HepG2 (cell line): ENCODE measurements around the gene CSNK1D. TPM values are rescaled to one million over a fixed set of nuclear protein-coding genes. Genes with fewer than 3 reads are reported as not detected.

Experiments used
- CBFB ChIP-seq: sonication (generic); formaldehyde crosslinking; IDR thresholded peaks from 2 replicates; pipeline ENCODE4 v1.4.0; 2020; ENCODE audit warnings: missing genetic modification reagents
- CHCHD3 ChIP-seq: sonication (generic); formaldehyde crosslinking; IDR thresholded peaks from 2 replicates; pipeline ENCODE4 v1.8.0; 2022; ENCODE audit warnings: mild to moderate bottlenecking, missing genetic modification reagents, moderate library complexity
- EHMT2 ChIP-seq: fragments of 200-600 bp; sonication (generic); IDR thresholded peaks from 2 replicates; pipeline ENCODE4 v1.7.0; 2017; ENCODE audit warnings: antibody characterized with exemption, low read depth, low read length, borderline replicate concordance
- MZF1 ChIP-seq: sonication (generic); formaldehyde crosslinking; IDR thresholded peaks from 2 replicates; pipeline ENCODE4 v1.8.1; 2023; ENCODE audit warnings: mild to moderate bottlenecking, missing genetic modification reagents, borderline replicate concordance
- RXRB ChIP-seq: IDR thresholded peaks from 2 replicates; pipeline ENCODE4 v1.6.1; 2016; ENCODE audit warnings: borderline replicate concordance, missing genetic modification reagents, missing compliant biosample characterization
- SMAD9 ChIP-seq: sonication (generic); formaldehyde crosslinking; IDR thresholded peaks from 2 replicates; pipeline ENCODE4 v1.5.1; 2020; ENCODE audit warnings: mild to moderate bottlenecking, missing genetic modification reagents
- STAT5B ChIP-seq: sonication (generic); formaldehyde crosslinking; IDR thresholded peaks from 2 replicates; pipeline ENCODE4 v1.4.0; 2020; ENCODE audit warnings: missing genetic modification reagents
- ZC3H13 ChIP-seq: sonication (generic); formaldehyde crosslinking; IDR thresholded peaks from 2 replicates; pipeline ENCODE4 v1.8.1; 2023; ENCODE audit warnings: mild to moderate bottlenecking, missing genetic modification reagents, moderate library complexity
- ZMYM3 ChIP-seq: sonication (generic); formaldehyde crosslinking; IDR thresholded peaks from 2 replicates; pipeline ENCODE4 v1.5.1; 2020; ENCODE audit warnings: mild to moderate bottlenecking, missing genetic modification reagents
- ZNF30 ChIP-seq: sonication (generic); formaldehyde crosslinking; IDR thresholded peaks from 2 replicates; pipeline ENCODE4 v1.5.0; 2020; ENCODE audit warnings: mild to moderate bottlenecking, missing genetic modification reagents
- ZNF616 ChIP-seq: sonication (generic); formaldehyde crosslinking; IDR thresholded peaks from 2 replicates; pipeline ENCODE4 v1.5.0; 2020; ENCODE audit warnings: low read depth, mild to moderate bottlenecking, missing genetic modification reagents
- ZNF737 ChIP-seq: sonication (generic); formaldehyde crosslinking; IDR thresholded peaks from 2 replicates; pipeline ENCODE4 v1.5.0; 2020; ENCODE audit warnings: missing genetic modification reagents, mild to moderate bottlenecking, borderline replicate concordance
- polyA plus RNA-seq, 8 experiments: library from polyadenylated mRNA; depleted of rRNA in 3 of 8; stranded (reverse) in 7 of 8; unstranded in 1 of 8; fragments of >200 nt; fragmentation: Illumina TruSeq in 4 of 8; extraction: Trizol in 4 of 8; gene quantifications; 2 replicates each; pipeline versions ENCODE4 v1.2.1 to v1.2.3, GENCODE V29; 2011 to 2016; ENCODE audit warnings: low read depth in 4 of 8, missing spikeins in 1 of 8, mixed read lengths in 1 of 8; ENCODE audit not compliant: insufficient read depth in 1 of 8
- total RNA-seq, 5 experiments: library from RNA; depleted of rRNA; stranded (reverse); fragments of >200 nt; fragmentation: Illumina TruSeq; extraction: Trizol; gene quantifications; 2 replicates each; pipeline ENCODE4 v1.2.3, GENCODE V29; 2016; ENCODE audit warnings: low read depth in 1 of 5
- TF ChIP-seq, protein P1 (sequence below): sonication (generic); formaldehyde crosslinking; IDR thresholded peaks from 2 replicates; pipeline ENCODE4 v1.9.0; 2021; ENCODE audit warnings: missing genetic modification reagents, borderline replicate concordance
- TF ChIP-seq, protein P2 (sequence below): sonication (generic); formaldehyde crosslinking; IDR thresholded peaks from 2 replicates; pipeline ENCODE4 v1.5.0; 2020; ENCODE audit warnings: mild to moderate bottlenecking, missing genetic modification reagents, borderline replicate concordance

Gene CSNK1D
- total and polyA plus RNA-seq, 2 of the 13 experiments (the other 11 are each of a cell fraction or from before 2014, with no cell fraction given) = 31.5 to 128 TPM

DNA sequence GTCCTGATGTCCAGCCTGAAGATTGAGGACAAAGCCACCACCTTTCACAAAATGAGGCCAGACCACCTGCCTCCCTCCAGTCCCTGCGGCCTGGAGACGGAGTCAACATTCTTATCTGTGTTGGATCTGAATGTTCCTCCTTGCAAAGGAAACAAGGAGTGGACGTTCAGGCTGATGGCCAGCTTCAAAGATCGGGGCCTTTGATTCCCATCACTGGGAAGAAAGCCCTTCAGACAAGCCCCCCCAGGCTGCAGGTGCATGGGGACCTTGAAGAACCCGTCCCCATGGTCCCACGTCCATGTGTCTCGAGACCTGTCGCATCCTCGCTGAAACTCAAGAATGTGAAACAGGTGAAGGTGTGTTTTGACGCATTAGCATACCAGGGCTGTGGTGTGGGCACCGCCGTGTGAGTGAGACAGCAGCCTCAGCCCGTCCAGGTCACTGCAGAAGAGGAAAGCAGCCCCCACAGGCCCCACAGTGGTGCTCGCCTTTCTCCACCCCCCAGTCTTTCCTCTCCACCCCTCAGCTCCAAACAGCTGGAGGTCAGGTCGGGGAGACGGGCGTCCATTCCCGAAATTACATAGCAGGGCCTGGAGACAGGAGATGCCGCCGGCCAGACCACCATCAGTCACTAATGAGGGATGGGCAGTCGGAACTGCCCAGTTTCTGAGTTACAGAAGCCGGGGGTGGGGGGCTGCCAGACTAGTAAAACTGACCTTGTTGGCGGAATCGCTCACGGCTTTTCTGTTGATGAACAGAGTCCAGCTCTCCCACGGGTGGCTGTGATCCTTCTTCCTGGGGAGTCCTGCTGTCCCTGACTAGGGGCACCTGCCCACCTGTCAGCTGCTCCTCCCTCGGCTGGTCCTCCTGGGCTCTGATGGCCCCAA is 877 bp upstream of the CSNK1D start (continued):
- TF ChIP-seq, protein P1, sequence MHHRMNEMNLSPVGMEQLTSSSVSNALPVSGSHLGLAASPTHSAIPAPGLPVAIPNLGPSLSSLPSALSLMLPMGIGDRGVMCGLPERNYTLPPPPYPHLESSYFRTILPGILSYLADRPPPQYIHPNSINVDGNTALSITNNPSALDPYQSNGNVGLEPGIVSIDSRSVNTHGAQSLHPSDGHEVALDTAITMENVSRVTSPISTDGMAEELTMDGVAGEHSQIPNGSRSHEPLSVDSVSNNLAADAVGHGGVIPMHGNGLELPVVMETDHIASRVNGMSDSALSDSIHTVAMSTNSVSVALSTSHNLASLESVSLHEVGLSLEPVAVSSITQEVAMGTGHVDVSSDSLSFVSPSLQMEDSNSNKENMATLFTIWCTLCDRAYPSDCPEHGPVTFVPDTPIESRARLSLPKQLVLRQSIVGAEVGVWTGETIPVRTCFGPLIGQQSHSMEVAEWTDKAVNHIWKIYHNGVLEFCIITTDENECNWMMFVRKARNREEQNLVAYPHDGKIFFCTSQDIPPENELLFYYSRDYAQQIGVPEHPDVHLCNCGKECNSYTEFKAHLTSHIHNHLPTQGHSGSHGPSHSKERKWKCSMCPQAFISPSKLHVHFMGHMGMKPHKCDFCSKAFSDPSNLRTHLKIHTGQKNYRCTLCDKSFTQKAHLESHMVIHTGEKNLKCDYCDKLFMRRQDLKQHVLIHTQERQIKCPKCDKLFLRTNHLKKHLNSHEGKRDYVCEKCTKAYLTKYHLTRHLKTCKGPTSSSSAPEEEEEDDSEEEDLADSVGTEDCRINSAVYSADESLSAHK (CRISPR knock-in tag) = 0 out of 2 replicates have a peak, but pooled peaks have one; percentile 21
- TF ChIP-seq ZMYM3 (CRISPR knock-in tag) = 0 out of 2 replicates have a peak, but pooled peaks have one; percentile 6
- TF ChIP-seq SMAD9 (CRISPR knock-in tag) = no peak
- 0 out of 2 replicates have a peak, but pooled peaks have one; percentile 72 for TF ChIP-seq ZNF737 (CRISPR knock-in tag)
- TF ChIP-seq, protein P2, sequence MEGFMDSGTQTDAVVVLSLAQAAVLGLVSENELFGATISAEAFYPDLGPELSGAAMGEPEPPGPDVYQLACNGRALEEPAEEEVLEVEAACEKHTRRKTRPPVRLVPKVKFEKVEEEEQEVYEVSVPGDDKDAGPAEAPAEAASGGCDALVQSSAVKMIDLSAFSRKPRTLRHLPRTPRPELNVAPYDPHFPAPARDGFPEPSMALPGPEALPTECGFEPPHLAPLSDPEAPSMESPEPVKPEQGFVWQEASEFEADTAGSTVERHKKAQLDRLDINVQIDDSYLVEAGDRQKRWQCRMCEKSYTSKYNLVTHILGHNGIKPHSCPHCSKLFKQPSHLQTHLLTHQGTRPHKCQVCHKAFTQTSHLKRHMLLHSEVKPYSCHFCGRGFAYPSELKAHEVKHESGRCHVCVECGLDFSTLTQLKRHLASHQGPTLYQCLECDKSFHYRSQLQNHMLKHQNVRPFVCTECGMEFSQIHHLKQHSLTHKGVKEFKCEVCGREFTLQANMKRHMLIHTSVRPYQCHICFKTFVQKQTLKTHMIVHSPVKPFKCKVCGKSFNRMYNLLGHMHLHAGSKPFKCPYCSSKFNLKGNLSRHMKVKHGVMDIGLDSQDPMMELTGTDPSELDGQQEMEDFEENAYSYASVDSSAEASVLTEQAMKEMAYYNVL (CRISPR knock-in tag) = no peak
- 0 out of 2 replicates have a peak, but pooled peaks have one; percentile 33 for TF ChIP-seq ZNF616 (CRISPR knock-in tag)
- TF ChIP-seq MZF1 (CRISPR knock-in tag) = 0 out of 2 replicates have a peak, but pooled peaks have one; percentile 15
- 0 out of 2 replicates have a peak, but pooled peaks have one; percentile 3 for TF ChIP-seq ZNF30
- no peak for TF ChIP-seq EHMT2
- TF ChIP-seq STAT5B (CRISPR knock-in tag) = no peak
- 0 out of 2 replicates have a peak, but pooled peaks have one; percentile 2 for TF ChIP-seq RXRB (CRISPR knock-in tag)
- 0 out of 2 replicates have a peak, but pooled peaks have one; percentile 14 for TF ChIP-seq CHCHD3
- TF ChIP-seq CBFB = 0 out of 2 replicates have a peak, but pooled peaks have one; percentile 8
- peak; percentile 26; the same call in 1 of the 2 replicates for TF ChIP-seq ZC3H13 (CRISPR knock-in tag)
